K562 (cell line): ENCODE results near the gene MYOG. TPM values are rescaled to one million over a fixed set of nuclear protein-coding genes. Genes with fewer than 3 reads are reported as not detected.

Experiments
- ATAC-seq: fragments of 200-7000 bp; cut with Tn5 transposase; 3 replicates; pipeline ENCODE4 v1.9.1; 2020; ENCODE audit warnings: moderate library complexity
- BruUV-seq: library from RNA; stranded (reverse); fragments of 400-500 nt; replicated peaks from 2 replicates; lab custom pipeline; 2021; lab: Mats Ljungman, UMichigan
- CTCF ChIA-PET: fragments of 300-600 bp; formaldehyde crosslinking; extraction: SDS; loops from one replicate; lab custom pipeline; 2021; ENCODE audit warnings: low intra/inter-chr PET ratio; lab: Yijun Ruan, JAX
- POLR2A ChIA-PET: fragments of 300-600, 350-650 bp; sonication (Branson Sonifier 250); formaldehyde crosslinking; extraction: SDS; loops from one replicate; lab custom pipeline; 2021; ENCODE audit warnings: antibody characterized with exemption, inconsistent platforms; lab: Yijun Ruan, JAX
- DNase-seq, 4 experiments: peaks; one replicate each; pipeline versions ENCODE4 v3.0.0 to v3.0.0-alpha.2; 2011 to 2018; ENCODE audit warnings: low spot score in 3 of 4, mixed read lengths in 3 of 4; ENCODE audit errors: extremely low read depth in 1 of 4
- FAIRE-seq: peaks from 2 replicates; lab custom pipeline; 2011; peaks lifted over from hg19 to GRCh38; lab: Jason Lieb, UNC
- H2AFZ ChIP-seq: 2 replicates; pipeline ENCODE4 v1.6.0; 2011; ENCODE audit warnings: low read depth, low read length, control low read depth, inconsistent platforms
- H3K27ac ChIP-seq: fragments of 200-600 bp; 3 replicates; pipeline ENCODE4 v1.8.0; 2011; ENCODE audit warnings: low read depth, mild to moderate bottlenecking, control low read depth, inconsistent platforms, low read length, moderate library complexity, mixed read lengths; ENCODE audit errors: extremely low read depth
- H3K27me3 ChIP-seq, 2 experiments: fragments of 300-600 bp in 1 of 2; 2 replicates in 1 of 2; 3 replicates in 1 of 2; pipeline versions ENCODE4 v1.6.0 to v1.8.0; 2011; ENCODE audit warnings: inconsistent platforms in 2 of 2, low read length in 2 of 2, mild to moderate bottlenecking in 1 of 2, mixed read lengths in 1 of 2, moderate library complexity in 1 of 2; ENCODE audit not compliant: control insufficient read depth in 2 of 2, insufficient read depth in 2 of 2
- H3K36me3 ChIP-seq: fragments of 300-600 bp; 3 replicates; pipeline ENCODE4 v1.8.0; 2011; ENCODE audit warnings: mild to moderate bottlenecking, low read length, inconsistent platforms; ENCODE audit not compliant: control insufficient read depth, insufficient read depth
- H3K4me1 ChIP-seq, 2 experiments: fragments of 200-600 bp in 1 of 2; replicated peaks in 1 of 2; 2 replicates in 1 of 2; 3 replicates in 1 of 2; pipeline versions ENCODE4 v1.5.1 to v1.8.0; 2011; ENCODE audit warnings: inconsistent platforms in 2 of 2, low read length in 2 of 2, mild to moderate bottlenecking in 1 of 2, mixed read lengths in 1 of 2, moderate library complexity in 1 of 2; ENCODE audit not compliant: control insufficient read depth in 2 of 2, insufficient read depth in 2 of 2
- H3K4me2 ChIP-seq: 2 replicates; pipeline ENCODE4 v1.6.1; 2011; ENCODE audit warnings: low read length, control low read depth, inconsistent platforms, mixed read lengths; ENCODE audit not compliant: insufficient read depth
- H3K4me3 ChIP-seq: fragments of 200-600 bp; sonication (generic), shearing (Covaris generic); 2 replicates; pipeline ENCODE4 v1.5.1; 2016; ENCODE audit warnings: control low read depth, inconsistent platforms
- H3K79me2 ChIP-seq: fragments of 200-600 bp; 3 replicates; pipeline ENCODE4 v1.8.0; 2011; ENCODE audit warnings: low read length, inconsistent platforms; ENCODE audit not compliant: control insufficient read depth, insufficient read depth
- H3K9ac ChIP-seq, 2 experiments: 2 replicates each; pipeline versions ENCODE4 v1.6.0 to v1.6.1; 2011; ENCODE audit warnings: low read depth in 2 of 2, low read length in 2 of 2, control low read depth in 1 of 2, inconsistent platforms in 1 of 2, mild to moderate bottlenecking in 1 of 2, mixed read lengths in 1 of 2; ENCODE audit not compliant: insufficient read depth in 1 of 2
- H3K9me1 ChIP-seq: one replicate; pipeline ENCODE4 v1.6.0; 2011; ENCODE audit warnings: inconsistent platforms, mild to moderate bottlenecking, low read length, moderate library complexity; ENCODE audit not compliant: control insufficient read depth, insufficient read depth
- H3K9me3 ChIP-seq: replicated peaks from 2 replicates; pipeline ENCODE4 v1.5.1; 2011; ENCODE audit warnings: low read depth, low read length, inconsistent platforms; ENCODE audit not compliant: control insufficient read depth, insufficient read depth
- H4K20me1 ChIP-seq: replicated peaks from 2 replicates; pipeline ENCODE4 v1.6.1; 2011; ENCODE audit warnings: low read length, inconsistent platforms, mixed read lengths; ENCODE audit not compliant: control insufficient read depth, insufficient read depth
- CBFB ChIP-seq: sonication (generic); formaldehyde crosslinking; IDR thresholded peaks from 2 replicates; pipeline ENCODE4 v1.4.0; 2020; ENCODE audit warnings: mild to moderate bottlenecking, missing genetic modification reagents
- CTCF ChIP-seq, 3 experiments: IDR thresholded peaks in 2 of 3; conservative IDR thresholded peaks in 1 of 3; 2 replicates each; pipeline ENCODE4 v1.5.1; 2011 to 2012; ENCODE audit warnings: low read length in 3 of 3, mild to moderate bottlenecking in 3 of 3, control low read depth in 2 of 3, improper control_type of control experiment in 1 of 3, inconsistent platforms in 1 of 3, low read depth in 1 of 3, mixed read lengths in 1 of 3, moderate library complexity in 1 of 3; ENCODE audit not compliant: insufficient read depth in 2 of 3
- EGR1 ChIP-seq: fragments of 450-650 bp; conservative IDR thresholded peaks from 2 replicates; pipeline ENCODE4 v1.6.1; 2017; ENCODE audit warnings: mild to moderate bottlenecking
- ESRRA ChIP-seq: fragments of 450-650 bp; IDR thresholded peaks from 2 replicates; pipeline ENCODE4 v1.6.1; 2014; ENCODE audit warnings: low read depth, mild to moderate bottlenecking, moderate library complexity, borderline replicate concordance
- MCM5 ChIP-seq: fragments of 450-650 bp; IDR thresholded peaks from 2 replicates; pipeline ENCODE4 v1.6.1; 2016; ENCODE audit warnings: low read depth
- RAD21 ChIP-seq, 2 experiments: fragments of 250-450 bp in 1 of 2; fragments of 450-650 bp in 1 of 2; sonication (Bioruptor Pico) in 1 of 2; formaldehyde crosslinking in 1 of 2; IDR thresholded peaks in 1 of 2; conservative IDR thresholded peaks in 1 of 2; 2 replicates each; pipeline versions ENCODE4 v1.4.0 to v1.8.0; 2020 to 2022; ENCODE audit warnings: mild to moderate bottlenecking in 2 of 2, moderate library complexity in 1 of 2
- RBBP5 ChIP-seq: fragments of 200-600 bp; sonication (generic); IDR thresholded peaks from 2 replicates; pipeline ENCODE4 v1.6.1; 2012; ENCODE audit warnings: borderline replicate concordance, mild to moderate bottlenecking, low read length, control low read depth, inconsistent platforms; ENCODE audit not compliant: insufficient read depth, poor library complexity, severe bottlenecking
- SFPQ ChIP-seq: fragments of 200-400 bp; formaldehyde crosslinking; IDR thresholded peaks from 2 replicates; pipeline ENCODE4 v1.6.1; 2017; ENCODE audit warnings: mild to moderate bottlenecking, low read depth, low read length, moderate library complexity
- SMC3 ChIP-seq: conservative IDR thresholded peaks from 2 replicates; pipeline ENCODE4 v1.6.1; 2011; ENCODE audit warnings: low read depth, low read length, improper control_type of control experiment; ENCODE audit not compliant: insufficient read depth
- SPI1 ChIP-seq: IDR thresholded peaks from 2 replicates; pipeline ENCODE4 v1.6.1; 2011; ENCODE audit warnings: low read depth, low read length, control low read depth, borderline replicate concordance
- ZNF263 ChIP-seq: sonication (generic); formaldehyde crosslinking; IDR thresholded peaks from 2 replicates; pipeline ENCODE4 v1.8.0; 2022; ENCODE audit warnings: mild to moderate bottlenecking, missing genetic modification reagents, borderline replicate concordance
- ZNF668 ChIP-seq: fragments of 250-450 bp; sonication (Bioruptor Pico); IDR thresholded peaks from 2 replicates; pipeline ENCODE4 v1.8.0; 2022; ENCODE audit warnings: mild to moderate bottlenecking, inconsistent platforms
- WGBS: fragments of 100-300 bp; shearing (Covaris generic); methylation state at CpG from one replicate; pipeline ENCODE4 v1.1.6; 2016; ENCODE audit warnings: low coverage, mixed read lengths; ENCODE audit not compliant: insufficient coverage; ENCODE audit errors: missing lambda C conversion rate; 5-methylcytosine and 5-hydroxymethylcytosine counted together
- in situ Hi-C: fragments of 300-500 bp; cut with MboI; formaldehyde crosslinking; loops from 4 replicates; pipeline ENCODE4 v1.15.0; 2018; ENCODE audit warnings: inconsistent platforms, mixed read lengths
- intact Hi-C: fragments of 100-400 bp; cut with micrococcal nuclease; formaldehyde crosslinking; loops from 2 replicates; pipeline ENCODE4 v1.14.2; 2022
- polyA plus RNA-seq, 8 experiments: library from polyadenylated mRNA; depleted of rRNA in 4 of 8; stranded (reverse) in 5 of 8; unstranded in 3 of 8; fragments of >200 nt; fragmentation: Nextera tagmentation in 2 of 8; fragmentation: Illumina TruSeq in 1 of 8; extraction: Ambion mirVana in 2 of 8; extraction: Trizol in 1 of 8; gene quantifications; 2 replicates each; pipeline versions ENCODE4 v1.2.1 to v1.2.3, GENCODE V29; 2011 to 2014; ENCODE audit warnings: inconsistent platforms in 1 of 8, missing spikeins in 1 of 8
- total RNA-seq, 7 experiments: library from RNA; depleted of rRNA in 6 of 7; stranded (reverse); fragments of >200 nt in 6 of 7; fragmentation: Illumina TruSeq in 2 of 7; extraction: Trizol in 2 of 7; gene quantifications; 2 replicates each; pipeline versions ENCODE4 v1.2.1 to v1.2.3, GENCODE V29; 2011 to 2021; ENCODE audit warnings: low replicate concordance in 1 of 7

MYOG gene
- total and polyA plus RNA-seq, 9 of the 15 experiments (the other 6 are each of a cell fraction or from before 2014, with no cell fraction given), result not detected

- no TSS peak for BruUV-seq
- Histone ChIP-seq H3K9me3 (no peaks in the 10 kb centered on the region), H3K4me2 (no peak overlapping the region), H2AFZ (no peak overlapping the region)
- CTCF ChIA-PET, result interaction anchor here (0.7 kb wide), 1 partner anchor 32 kb away, joined by 3 read pairs; no protein-coding TSS in a partner anchor
- DNase-seq, result peak; percentile 49 to 83 (median 80)
- peak; percentile 42; the same call in 1 of the 2 replicates for TF ChIP-seq SPI1
- peak; percentile 81 to 96 (median 86) for TF ChIP-seq CTCF (IDR thresholded peaks at IDR 0.05 in 2 of 3, conservative IDR thresholded peaks at IDR 0.05 in 1 of 3; ENCODE audit: insufficient read depth in 2 of 3, low read depth in 1 of 3, low read length in 3 of 3)
- no peak for TF ChIP-seq MCM5
- TF ChIP-seq RAD21 (CRISPR knock-in tag; conservative IDR thresholded peaks at IDR 0.05 in 1 of 2, IDR thresholded peaks at IDR 0.05 in 1 of 2), result peak; percentile 25 to 66; a peak in 2 of 4 replicates
- peak; percentile 25 for TF ChIP-seq RBBP5
- peak; percentile 33; the same call in 1 of the 2 replicates for TF ChIP-seq SMC3
- TF ChIP-seq EGR1, result peak; percentile 29; the same call in 1 of the 2 replicates
- TF ChIP-seq ESRRA, result 0 out of 2 replicates have a peak, but pooled peaks have one; percentile 72
- no peak for TF ChIP-seq SFPQ
- TF ChIP-seq ZNF668 (CRISPR knock-in tag), result no peak
- 0 out of 2 replicates have a peak, but pooled peaks have one; percentile 32 for TF ChIP-seq CBFB (CRISPR knock-in tag)
- 0 out of 2 replicates have a peak, but pooled peaks have one; percentile 31 for TF ChIP-seq ZNF263 (CRISPR knock-in tag)
- TF ChIP-seq, all 486 proteins: peak for 9
- peaks cover 46 to 72% of the 10 kb centered on the region in 2 experiments for H3K27me3 ChIP-seq
- peaks cover 13% of the 10 kb centered on the region for H4K20me1 ChIP-seq
- H3K27ac ChIP-seq, result no peak overlapping the region
- H3K4me1 ChIP-seq, result peaks cover 0 to 12% of the 10 kb centered on the region in 2 experiments; a peak in 3 of 5 replicates
- ATAC-seq (peak; percentile 84), FAIRE-seq (peak; percentile 57)
- H3K9ac ChIP-seq, result peak overlapping the region in 1 of 2 experiments; percentile 18; a peak in 1 of 4 replicates
- intact Hi-C loops, result no loop called here
- no peaks in the 10 kb centered on the region for H3K79me2 ChIP-seq
- in situ Hi-C loops, result no loop called here
- H3K36me3 ChIP-seq, result no peaks in the 10 kb centered on the region
- no peaks in the 10 kb centered on the region for H3K9me1 ChIP-seq
- POLR2A ChIA-PET, result interaction anchor here (0.6 to 3.6 kb wide), 7 partner anchors 7 to 357 kb away, joined by 3 to 12 read pairs (median 4); no protein-coding TSS in a partner anchor
- 16% methylated on average over 14 of the region's 14 CpGs for WGBS
- H3K4me3 ChIP-seq, result no peak overlapping the region
These were observed 954 bp downstream of the MYOG start for GRCh38 chr1:203084588-203085527.
